NCI-H2196 (cell line): ENCODE data around the gene GIN1.
"Not testable (repeated sequence)": the region's sequence is repeated elsewhere in the genome, so short reads cannot be mapped to it uniquely, and the experiment has no call there.

Experiments
- DNase-seq: peaks from one replicate; lab custom pipeline; 2025; ENCODE audit not compliant: unreplicated experiment; lab: John Stamatoyannopoulos, UW

The GIN1 gene

GRCh38 chr5:103110403-103110802 lies 9.5 kb downstream of the GIN1 start:
- DNase-seq = no peak

- DNase-seq = no peak
Measured at GRCh38 chr5:103109277-103109676, 10.7 kb downstream of the GIN1 start.

- DNase-seq = no peak
Measured at GRCh38 chr5:103108086-103108485, 11.9 kb downstream of the GIN1 start.

- no peak for DNase-seq
Measured at GRCh38 chr5:103102234-103102633, 17.7 kb downstream of the GIN1 start.

- no peak for DNase-seq
Measured at GRCh38 chr5:103101079-103101750, 18.7 kb downstream of the GIN1 start.

- DNase-seq = no peak
Measured at GRCh38 chr5:103098993-103099392, 20.9 kb downstream of the GIN1 start.

- no peak for DNase-seq
Measured at GRCh38 chr5:103094737-103095136, 25.2 kb downstream of the GIN1 start.

GRCh38 chr5:103093727-103094126 lies 26.2 kb downstream of the GIN1 start:
- no peak for DNase-seq

GRCh38 chr5:103092676-103093075 lies 27.3 kb downstream of the GIN1 start:
- no peak for DNase-seq

GRCh38 chr5:103090791-103091190 lies 29.1 kb downstream of the GIN1 start:
- no peak for DNase-seq

- DNase-seq = no peak
Measured at GRCh38 chr5:103089272-103089671, 30.7 kb downstream of the GIN1 start.

GRCh38 chr5:103086547-103086946 lies 33.4 kb downstream of the GIN1 start:
- DNase-seq = no peak

- DNase-seq = no peak
Measured at GRCh38 chr5:103079796-103080195, 40.1 kb downstream of the GIN1 start.

- DNase-seq = no peak
Measured at GRCh38 chr5:103075442-103075841, 44.5 kb downstream of the GIN1 start.

- DNase-seq = not testable (repeated sequence)
Measured at GRCh38 chr5:103073500-103073899, 46.4 kb downstream of the GIN1 start.

GRCh38 chr5:103066326-103066725 lies 53.6 kb downstream of the GIN1 start:
- DNase-seq = no peak

- DNase-seq = no peak
Measured at GRCh38 chr5:103060424-103060954, 59.4 kb downstream of the GIN1 start.

GRCh38 chr5:103059525-103059924 lies 60.4 kb downstream of the GIN1 start:
- DNase-seq = no peak

- DNase-seq = no peak
Measured at GRCh38 chr5:103057208-103058130, 62.5 kb downstream of the GIN1 start.

- DNase-seq = not testable (repeated sequence)
Measured at GRCh38 chr5:103046706-103047105, 73.2 kb downstream of the GIN1 start.

GRCh38 chr5:103041071-103041676 lies 78.8 kb downstream of the GIN1 start:
- peak; percentile 52 for DNase-seq
